Measurements from ENCODE around the gene ZNF664. TPM values are rescaled to one million over a fixed set of nuclear protein-coding genes. Genes with fewer than 3 reads are reported as not detected.

ZNF664 gene
- total RNA-seq, 1 donor from 2014 or later = 27.7 TPM

- H3K4me3 ChIP-seq = no peak overlapping the region
- no peaks in the 10 kb centered on the region for H3K27me3 ChIP-seq
- no peak for TF ChIP-seq CTCF (IDR thresholded peaks at IDR 0.05)
- peaks cover 8 to 21% of the 10 kb centered on the region in 2 donors for H3K4me1 ChIP-seq
- H3K36me3 ChIP-seq = no peaks in the 10 kb centered on the region
- intact Hi-C loops (cut with DNase I) = no loop called here
- H3K9me3 ChIP-seq = no peaks in the 10 kb centered on the region
- no peak for DNase-seq (ENCODE audit: low spot score in 2 of 2)
- H3K27ac ChIP-seq = peak overlapping the region; percentile 29 to 34
Observed at GRCh38 chr12:124024776-124025175, 51.8 kb downstream of the ZNF664 start.

- no peak for DNase-seq (ENCODE audit: low spot score in 2 of 2)
- no peaks in the 10 kb centered on the region for H3K9me3 ChIP-seq
- H3K4me3 ChIP-seq = no peak overlapping the region
- peaks cover 8 to 21% of the 10 kb centered on the region in 2 donors for H3K4me1 ChIP-seq
- no peak overlapping the region for H3K27ac ChIP-seq
- H3K36me3 ChIP-seq = no peaks in the 10 kb centered on the region
- no peak for TF ChIP-seq CTCF (IDR thresholded peaks at IDR 0.05)
- intact Hi-C loops (cut with DNase I) = no loop called here
- H3K27me3 ChIP-seq = no peaks in the 10 kb centered on the region
Observed at GRCh38 chr12:124025661-124026060, 52.6 kb downstream of the ZNF664 start.

DNA sequence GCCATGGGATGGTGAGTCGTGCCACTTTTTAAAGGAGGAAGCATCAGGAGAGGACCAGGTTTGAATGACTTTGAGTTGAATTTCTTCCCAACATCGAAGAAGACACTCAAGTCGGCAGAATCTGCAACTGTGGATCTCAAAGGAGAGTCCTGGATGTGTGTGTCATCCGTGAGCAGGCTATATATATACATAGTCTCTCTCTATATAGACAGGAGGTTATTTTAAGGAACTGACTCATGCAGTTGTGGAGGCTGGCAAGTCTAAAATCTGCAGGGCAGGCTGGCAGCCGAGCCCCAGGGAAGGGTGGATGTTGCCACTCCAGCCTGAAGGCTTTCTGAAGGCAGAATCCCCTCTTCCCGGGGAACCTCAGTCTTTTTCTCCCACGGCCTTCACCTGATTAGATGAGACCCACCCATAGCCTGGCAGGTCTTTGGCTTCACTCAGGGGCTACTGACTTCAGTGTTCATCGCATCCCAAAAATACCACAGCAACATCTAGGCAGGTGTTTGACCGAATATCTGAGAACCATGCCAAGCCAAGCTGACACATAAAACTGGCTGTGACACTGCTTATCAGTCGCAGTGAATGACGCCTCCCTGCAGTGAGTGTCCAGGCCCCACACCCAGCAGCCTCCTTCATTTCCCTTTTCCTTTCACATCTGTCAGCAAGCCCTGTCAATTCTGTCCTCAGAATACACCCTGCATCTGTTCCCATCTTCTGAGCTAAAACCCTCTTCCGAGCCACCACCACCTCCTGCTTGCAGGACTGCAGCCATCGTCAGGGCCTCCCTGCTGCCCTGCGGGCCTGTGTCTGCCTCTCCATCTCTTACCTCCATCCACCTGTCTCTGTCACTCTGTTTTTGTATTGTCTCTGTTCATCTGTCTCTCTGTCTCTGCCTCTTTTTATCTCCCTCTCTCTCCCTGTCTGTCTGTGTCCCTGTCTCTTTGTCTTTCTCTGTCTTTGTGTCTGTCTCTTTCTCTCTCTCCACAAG, 54.0 kb downstream of the ZNF664 start:
- no peaks in the 10 kb centered on the region for H3K36me3 ChIP-seq
- DNase-seq (ENCODE audit: low spot score in 2 of 2) = no peak
- intact Hi-C loops (cut with DNase I) = no loop called here
- no peaks in the 10 kb centered on the region for H3K27me3 ChIP-seq
- H3K4me3 ChIP-seq = no peak overlapping the region
- no peaks in the 10 kb centered on the region for H3K9me3 ChIP-seq
- peak overlapping the region in 1 of 2 donors; percentile 46 for H3K27ac ChIP-seq
- H3K4me1 ChIP-seq = peaks cover 8 to 21% of the 10 kb centered on the region in 2 donors
- TF ChIP-seq CTCF (IDR thresholded peaks at IDR 0.05) = no peak

DNA sequence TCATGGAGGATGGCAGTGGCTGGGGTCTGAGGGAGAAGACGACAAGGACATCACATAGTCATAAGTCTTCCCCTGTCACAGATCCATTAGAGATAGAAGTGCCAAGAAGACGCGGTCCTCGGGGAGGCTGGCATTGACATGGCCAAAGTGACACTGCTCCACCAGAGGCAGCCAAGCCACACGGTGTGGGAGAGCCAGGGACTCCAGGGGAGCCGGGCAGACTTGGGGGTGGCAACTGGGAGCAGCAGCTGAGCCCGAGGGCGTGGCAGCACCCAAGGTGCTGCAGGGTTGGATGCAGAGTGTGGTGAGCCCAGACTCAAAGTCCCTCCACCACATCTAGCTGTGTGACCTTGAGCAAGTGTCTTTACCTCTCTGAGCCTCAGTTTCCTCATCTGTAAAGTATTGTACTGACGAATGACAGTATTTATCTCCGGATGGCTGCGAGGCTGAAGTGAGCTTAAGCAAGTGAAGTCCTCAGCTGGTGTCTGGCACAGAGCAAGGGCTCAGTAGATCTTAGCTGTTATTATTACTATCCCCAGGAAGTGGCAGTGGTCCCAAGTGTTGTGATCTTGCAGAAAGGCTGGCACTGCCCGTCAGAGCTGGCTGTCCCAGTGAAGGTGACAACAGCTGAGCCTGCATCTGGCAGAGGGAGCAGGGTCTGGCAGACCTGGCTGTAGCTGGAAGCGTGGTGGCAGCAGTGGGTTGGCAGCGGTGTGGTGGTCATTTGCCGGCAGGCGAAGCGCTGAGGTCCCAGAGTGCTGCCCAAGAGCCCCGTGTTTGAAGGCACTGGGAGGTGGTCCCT, 54.9 kb downstream of the ZNF664 start:
- H3K27ac ChIP-seq = no peak overlapping the region
- H3K4me1 ChIP-seq = peaks cover 8 to 21% of the 10 kb centered on the region in 2 donors
- no peak overlapping the region for H3K4me3 ChIP-seq
- H3K36me3 ChIP-seq = no peaks in the 10 kb centered on the region
- DNase-seq (ENCODE audit: low spot score in 2 of 2) = no peak
- intact Hi-C loops (cut with DNase I) = no loop called here
- no peaks in the 10 kb centered on the region for H3K9me3 ChIP-seq
- no peak for TF ChIP-seq CTCF (IDR thresholded peaks at IDR 0.05)
- H3K27me3 ChIP-seq = no peaks in the 10 kb centered on the region

GRCh38 chr12:124028555-124028925, 55.5 kb downstream of the ZNF664 start:
- Histone ChIP-seq H3K27ac (no peak overlapping the region), H3K4me3 (no peak overlapping the region), H3K36me3 (no peaks in the 10 kb centered on the region), H3K9me3 (no peaks in the 10 kb centered on the region), H3K27me3 (no peaks in the 10 kb centered on the region), H3K4me1 (peaks cover 8 to 21% of the 10 kb centered on the region in 2 donors)
- no peak for DNase-seq (ENCODE audit: low spot score in 2 of 2)
- intact Hi-C loops (cut with DNase I) = no loop called here
- TF ChIP-seq CTCF (IDR thresholded peaks at IDR 0.05) = no peak

All from ascending aorta (tissue), 2 donors.